GM21717 (cell line): ENCODE measurements around the gene ZNF740.
"Not testable (repeated sequence)": the region's sequence is repeated elsewhere in the genome, so short reads cannot be mapped to it uniquely, and the experiment has no call there.

ENCODE experiments used
- ATAC-seq: cut with Tn5 transposase; IDR thresholded peaks from one replicate; pipeline ENCODE4 v1.9.1; 2021; ENCODE audit warnings: mild to moderate bottlenecking, moderate library complexity; ENCODE audit not compliant: unreplicated experiment

The ZNF740 gene

GRCh38 chr12:53172352-53172751 is 8.2 kb upstream of the ZNF740 start:
- ATAC-seq: no peak

- no peak for ATAC-seq
Observed at GRCh38 chr12:53173085-53173715, 7.3 kb upstream of the ZNF740 start.

- no peak for ATAC-seq
Observed at GRCh38 chr12:53174881-53175491, 5.5 kb upstream of the ZNF740 start.

GRCh38 chr12:53176750-53177149 is 3.8 kb upstream of the ZNF740 start:
- ATAC-seq: no peak

GRCh38 chr12:53177447-53177846 is 3.1 kb upstream of the ZNF740 start:
- not testable (repeated sequence) for ATAC-seq

GRCh38 chr12:53178803-53179202 is 1.7 kb upstream of the ZNF740 start:
- not testable (repeated sequence) for ATAC-seq

- ATAC-seq: peak; percentile 18
Observed at GRCh38 chr12:53179687-53180219, 769 bp upstream of the ZNF740 start.

- peak; percentile 45 for ATAC-seq
Observed at GRCh38 chr12:53180931-53181645, 566 bp downstream of the ZNF740 start.

- ATAC-seq: no peak
Observed at GRCh38 chr12:53181935-53182334, 1.4 kb downstream of the ZNF740 start.

- no peak for ATAC-seq
Observed at GRCh38 chr12:53182903-53183302, 2.4 kb downstream of the ZNF740 start.

GRCh38 chr12:53184828-53185227 is 4.3 kb downstream of the ZNF740 start:
- ATAC-seq: no peak

GRCh38 chr12:53185582-53186153 is 5.1 kb downstream of the ZNF740 start:
- no peak for ATAC-seq

- ATAC-seq: no peak
Observed at GRCh38 chr12:53186745-53187144, 6.2 kb downstream of the ZNF740 start.

- ATAC-seq: no peak
Observed at GRCh38 chr12:53187145-53187899, 6.8 kb downstream of the ZNF740 start.

GRCh38 chr12:53190108-53190729 is 9.7 kb downstream of the ZNF740 start:
- ATAC-seq: no peak

GRCh38 chr12:53191096-53191884 is 10.8 kb downstream of the ZNF740 start:
- ATAC-seq: no peak

GRCh38 chr12:53191885-53192530 is 11.5 kb downstream of the ZNF740 start:
- no peak for ATAC-seq

- ATAC-seq: no peak
Observed at GRCh38 chr12:53192531-53193021, 12.1 kb downstream of the ZNF740 start.

GRCh38 chr12:53193040-53193439 is 12.5 kb downstream of the ZNF740 start:
- no peak for ATAC-seq
